GM13977 (cell line): ENCODE data around the gene CDK1.
"Not testable (repeated sequence)": the region's sequence is repeated elsewhere in the genome, so short reads cannot be mapped to it uniquely, and the experiment has no call there.

Experiments
- DNase-seq: peaks from one replicate; pipeline ENCODE4 v3.0.0; 2012; ENCODE audit warnings: low spot score
- in situ Hi-C: fragments of 300-500 bp; cut with MboI; formaldehyde crosslinking; loops from one replicate; pipeline ENCODE4 v1.12.0; 2022; ENCODE audit warnings: low sequenced_read_pairs, low pct_unique_long_range_greater_than_20kb, mixed read lengths, inconsistent platforms; ENCODE audit not compliant: unreplicated experiment
- TF ChIP-seq, protein P1 (sequence below): IDR thresholded peaks from 2 replicates; pipeline ENCODE4 v1.5.1; 2012; ENCODE audit warnings: mild to moderate bottlenecking, control low read depth; ENCODE audit not compliant: insufficient read depth; ENCODE audit errors: extremely low read depth, missing control alignments

CDK1 gene

DNA sequence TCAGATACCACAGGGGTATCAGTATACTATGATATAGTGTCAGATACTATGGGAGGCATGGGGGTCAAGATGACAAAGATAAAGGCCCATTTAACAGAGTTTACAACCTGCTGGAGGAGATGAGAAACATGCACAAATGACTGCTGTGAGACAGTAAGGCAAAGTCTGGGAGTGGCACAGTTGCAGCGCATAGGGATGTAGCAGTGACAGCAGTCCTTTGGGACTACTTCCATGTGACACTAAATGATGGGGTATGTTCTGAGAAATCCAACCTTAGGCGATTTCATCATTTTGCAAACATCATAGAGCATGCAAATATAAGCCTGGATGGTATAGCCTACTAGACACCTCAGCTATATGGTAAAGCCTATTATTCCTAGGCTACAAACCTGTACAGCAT, 56.8 kb downstream of the CDK1 start:
- DNase-seq = no peak
- in situ Hi-C loops = no loop called here
- TF ChIP-seq, protein P1, sequence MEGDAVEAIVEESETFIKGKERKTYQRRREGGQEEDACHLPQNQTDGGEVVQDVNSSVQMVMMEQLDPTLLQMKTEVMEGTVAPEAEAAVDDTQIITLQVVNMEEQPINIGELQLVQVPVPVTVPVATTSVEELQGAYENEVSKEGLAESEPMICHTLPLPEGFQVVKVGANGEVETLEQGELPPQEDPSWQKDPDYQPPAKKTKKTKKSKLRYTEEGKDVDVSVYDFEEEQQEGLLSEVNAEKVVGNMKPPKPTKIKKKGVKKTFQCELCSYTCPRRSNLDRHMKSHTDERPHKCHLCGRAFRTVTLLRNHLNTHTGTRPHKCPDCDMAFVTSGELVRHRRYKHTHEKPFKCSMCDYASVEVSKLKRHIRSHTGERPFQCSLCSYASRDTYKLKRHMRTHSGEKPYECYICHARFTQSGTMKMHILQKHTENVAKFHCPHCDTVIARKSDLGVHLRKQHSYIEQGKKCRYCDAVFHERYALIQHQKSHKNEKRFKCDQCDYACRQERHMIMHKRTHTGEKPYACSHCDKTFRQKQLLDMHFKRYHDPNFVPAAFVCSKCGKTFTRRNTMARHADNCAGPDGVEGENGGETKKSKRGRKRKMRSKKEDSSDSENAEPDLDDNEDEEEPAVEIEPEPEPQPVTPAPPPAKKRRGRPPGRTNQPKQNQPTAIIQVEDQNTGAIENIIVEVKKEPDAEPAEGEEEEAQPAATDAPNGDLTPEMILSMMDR = no peak

GRCh38 chr10:60841227-60841626, 62.9 kb downstream of the CDK1 start:
- DNase-seq, in situ Hi-C loops: not testable (repeated sequence)

GRCh38 chr10:60842694-60843093, 64.4 kb downstream of the CDK1 start:
- in situ Hi-C loops = no loop called here
- TF ChIP-seq, protein P1 = no peak
- DNase-seq = no peak
